COR-L47 (cell line): Measurements from ENCODE around the gene BICDL1.

ENCODE experiments used
- DNase-seq: peaks from one replicate; lab custom pipeline; 2025; lab: John Stamatoyannopoulos, UW

BICDL1 gene

GRCh38 chr12:120079411-120080400 is 90.7 kb downstream of the BICDL1 start:
- no peak for DNase-seq

DNA sequence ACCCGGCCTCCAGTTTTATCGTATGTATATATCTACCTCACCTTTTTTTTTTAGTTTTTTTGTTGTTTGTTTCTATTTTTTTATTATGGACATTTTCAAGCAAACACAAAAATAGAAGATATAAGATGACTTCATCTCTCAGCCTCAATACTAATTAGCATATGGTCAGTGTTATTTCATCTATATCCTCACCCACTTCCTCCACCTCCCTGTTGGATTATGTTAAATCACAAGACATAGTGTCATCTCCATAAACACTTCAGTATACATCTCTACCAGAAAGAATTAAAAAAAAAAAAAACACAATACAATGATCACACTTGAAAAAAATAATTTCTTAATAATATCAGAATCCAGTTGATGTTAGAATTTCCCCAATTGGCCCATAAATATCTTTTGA is 92.6 kb downstream of the BICDL1 start:
- DNase-seq: no peak

GRCh38 chr12:120085920-120086645 is 97.0 kb downstream of the BICDL1 start:
- no peak for DNase-seq

GRCh38 chr12:120086801-120087621 is 98.0 kb downstream of the BICDL1 start:
- DNase-seq: peak; percentile 99

- DNase-seq: no peak
These were observed 100.1 kb downstream of the BICDL1 start for GRCh38 chr12:120089105-120089504.

GRCh38 chr12:120089796-120090195 is 100.8 kb downstream of the BICDL1 start:
- no peak for DNase-seq

DNA sequence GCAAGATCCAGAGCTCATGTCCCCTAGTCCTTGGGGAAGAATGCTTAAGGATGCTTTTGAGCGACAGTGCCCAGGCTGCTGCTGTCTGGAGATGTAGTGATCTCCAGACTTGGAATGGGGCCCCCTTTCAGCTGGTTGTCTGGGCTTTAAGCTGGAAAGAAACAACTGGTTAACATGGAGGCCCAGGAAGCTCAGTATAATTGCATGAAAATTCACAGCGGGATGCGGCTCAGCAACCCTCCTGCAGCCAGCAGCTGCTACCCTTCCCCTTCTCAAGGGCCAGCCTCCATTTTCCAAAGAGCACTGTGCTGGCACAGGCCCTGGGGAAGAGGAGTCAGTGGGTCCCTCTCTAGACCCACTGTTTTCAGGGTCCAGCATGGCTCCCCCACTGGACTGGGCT is 101.2 kb downstream of the BICDL1 start:
- DNase-seq: no peak

GRCh38 chr12:120090626-120091295 is 101.7 kb downstream of the BICDL1 start:
- DNase-seq: no peak

GRCh38 chr12:120091371-120092090 is 102.5 kb downstream of the BICDL1 start:
- DNase-seq: no peak

- no peak for DNase-seq
These were observed 103.7 kb downstream of the BICDL1 start for GRCh38 chr12:120092551-120093335.

DNA sequence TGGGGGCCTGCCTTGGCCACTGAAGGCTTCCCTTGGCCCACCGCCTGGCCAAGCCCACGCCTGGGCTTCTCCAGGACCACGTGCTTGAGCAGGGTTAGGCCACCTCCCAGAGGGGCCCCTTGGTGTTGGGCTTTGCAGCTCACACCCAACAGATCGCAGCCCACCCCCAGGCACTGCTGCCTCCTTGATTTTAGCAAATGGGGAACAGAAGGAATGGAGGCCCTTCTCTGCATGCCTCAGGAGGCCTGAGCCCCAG is 104.2 kb downstream of the BICDL1 start:
- DNase-seq: no peak

GRCh38 chr12:120093592-120094355 is 104.7 kb downstream of the BICDL1 start:
- DNase-seq: no peak

- no peak for DNase-seq
These were observed 105.4 kb downstream of the BICDL1 start for GRCh38 chr12:120094485-120094884.

- DNase-seq: no peak
These were observed 106.3 kb downstream of the BICDL1 start for GRCh38 chr12:120095331-120095730.

DNA sequence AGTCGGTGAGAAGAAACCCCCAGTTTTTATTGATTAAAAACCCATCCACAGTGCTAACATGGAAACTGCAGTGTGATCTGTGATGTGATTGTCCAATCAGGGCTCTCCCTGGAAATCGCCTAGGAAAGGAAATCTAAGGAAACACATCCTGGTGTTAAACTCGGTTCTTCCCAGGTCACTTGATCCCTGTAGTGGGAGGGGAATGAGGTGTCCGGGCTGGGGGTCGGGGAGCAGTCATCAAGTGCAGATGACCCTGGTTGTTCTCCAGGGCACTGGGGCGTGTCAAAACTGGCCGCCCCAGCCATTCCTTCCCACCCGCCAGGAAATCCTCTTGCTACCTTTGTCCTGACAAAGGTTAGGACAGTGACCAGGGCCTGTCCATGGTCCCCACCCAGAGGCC is 106.7 kb downstream of the BICDL1 start:
- DNase-seq: no peak

GRCh38 chr12:120096671-120097202 is 107.7 kb downstream of the BICDL1 start:
- no peak for DNase-seq

GRCh38 chr12:120098756-120099470 is 109.9 kb downstream of the BICDL1 start:
- DNase-seq: no peak

DNA sequence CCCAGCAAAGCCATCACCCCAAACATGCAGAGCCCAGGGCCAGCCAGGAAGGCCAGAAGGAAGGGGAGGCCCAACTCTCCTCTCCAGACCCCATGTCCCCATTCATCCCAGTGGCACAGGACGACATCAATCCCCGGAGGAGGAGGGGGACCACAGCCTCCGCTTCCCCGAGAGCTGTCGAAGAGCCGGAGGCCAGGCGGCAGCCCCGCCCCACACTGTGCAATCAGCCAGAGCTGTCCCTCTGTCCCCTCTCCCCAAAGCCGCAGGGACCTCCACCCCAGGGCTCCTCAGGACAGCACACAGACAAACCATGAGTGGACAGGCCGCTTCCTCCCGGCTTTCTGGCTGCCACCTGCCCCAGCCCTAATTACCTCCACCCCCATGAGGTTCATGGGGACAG is 110.7 kb downstream of the BICDL1 start:
- DNase-seq: no peak

- no peak for DNase-seq
These were observed 111.6 kb downstream of the BICDL1 start for GRCh38 chr12:120100630-120101029.
